Fibroblast of mammary gland (primary cell): ENCODE results near the gene HERC3.
A peak's percentile ranks its signal among the peaks of the same experiment; 100 is the strongest.

Source experiments
- DNase-seq: peaks from one replicate; pipeline ENCODE4 v3.0.0-alpha.2; 2010; ENCODE audit warnings: low read depth
- H3K4me3 ChIP-seq: 2 replicates; pipeline ENCODE4 v1.5.1; 2011; ENCODE audit warnings: low read depth, mild to moderate bottlenecking, low read length, moderate library complexity; ENCODE audit not compliant: control insufficient read depth
- TF ChIP-seq, protein P1 (sequence below): conservative IDR thresholded peaks from 2 replicates; pipeline ENCODE4 v1.5.1; 2011; ENCODE audit warnings: low read depth, low read length, inconsistent platforms; ENCODE audit not compliant: control insufficient read depth, insufficient read depth

Gene HERC3

DNA sequence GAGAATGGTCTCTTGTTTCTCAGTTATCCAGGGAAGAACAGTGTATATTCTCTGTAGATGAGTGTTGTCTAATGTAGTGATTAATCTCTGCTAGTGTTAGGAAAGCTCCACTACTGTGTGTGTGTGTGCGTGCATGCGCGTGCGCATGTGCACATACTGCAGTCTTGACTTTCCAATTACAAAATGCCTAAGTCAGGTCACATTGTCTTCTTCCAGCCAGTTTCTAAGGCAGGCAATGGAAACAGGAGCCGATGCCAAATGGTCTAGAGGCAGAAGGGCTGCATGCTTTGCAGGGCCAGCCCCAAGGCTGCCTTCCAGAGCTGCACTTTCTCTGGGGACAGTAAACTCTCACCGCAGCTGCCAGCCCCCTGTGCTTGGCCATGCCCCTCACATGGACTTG lies 135.9 kb downstream of the HERC3 start:
- TF ChIP-seq, protein P1, sequence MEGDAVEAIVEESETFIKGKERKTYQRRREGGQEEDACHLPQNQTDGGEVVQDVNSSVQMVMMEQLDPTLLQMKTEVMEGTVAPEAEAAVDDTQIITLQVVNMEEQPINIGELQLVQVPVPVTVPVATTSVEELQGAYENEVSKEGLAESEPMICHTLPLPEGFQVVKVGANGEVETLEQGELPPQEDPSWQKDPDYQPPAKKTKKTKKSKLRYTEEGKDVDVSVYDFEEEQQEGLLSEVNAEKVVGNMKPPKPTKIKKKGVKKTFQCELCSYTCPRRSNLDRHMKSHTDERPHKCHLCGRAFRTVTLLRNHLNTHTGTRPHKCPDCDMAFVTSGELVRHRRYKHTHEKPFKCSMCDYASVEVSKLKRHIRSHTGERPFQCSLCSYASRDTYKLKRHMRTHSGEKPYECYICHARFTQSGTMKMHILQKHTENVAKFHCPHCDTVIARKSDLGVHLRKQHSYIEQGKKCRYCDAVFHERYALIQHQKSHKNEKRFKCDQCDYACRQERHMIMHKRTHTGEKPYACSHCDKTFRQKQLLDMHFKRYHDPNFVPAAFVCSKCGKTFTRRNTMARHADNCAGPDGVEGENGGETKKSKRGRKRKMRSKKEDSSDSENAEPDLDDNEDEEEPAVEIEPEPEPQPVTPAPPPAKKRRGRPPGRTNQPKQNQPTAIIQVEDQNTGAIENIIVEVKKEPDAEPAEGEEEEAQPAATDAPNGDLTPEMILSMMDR: no peak
- H3K4me3 ChIP-seq: no peak overlapping the region
- DNase-seq: no peak

DNA sequence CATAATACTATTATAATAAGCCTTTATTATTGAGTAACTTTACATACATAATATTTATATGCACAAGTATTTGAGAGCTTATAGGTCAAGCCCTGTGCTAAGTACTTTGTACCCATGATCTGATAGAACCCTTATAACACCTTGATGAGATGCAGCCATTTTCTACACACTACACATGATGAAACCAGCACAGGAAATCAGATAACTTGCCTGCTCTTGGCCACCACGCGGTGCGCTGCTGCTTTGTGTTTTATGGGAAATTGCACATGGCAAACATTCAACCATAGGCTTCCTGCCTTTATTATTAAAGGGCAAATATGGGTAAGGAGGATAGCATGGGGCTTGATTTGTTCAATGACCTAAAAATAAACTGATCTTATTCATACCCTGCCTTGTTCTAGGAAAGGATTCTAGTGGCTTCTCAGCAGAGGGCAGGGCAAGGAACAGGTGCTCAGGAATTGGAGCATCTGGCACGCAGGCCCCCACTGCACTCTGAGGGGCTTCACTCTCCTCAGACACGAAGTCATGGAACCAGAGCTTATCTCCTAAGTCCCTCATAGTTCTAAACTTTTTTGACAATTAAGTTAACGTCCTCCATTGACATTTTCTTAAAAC lies 137.0 kb downstream of the HERC3 start:
- TF ChIP-seq, protein P1: no peak
- no peak overlapping the region for H3K4me3 ChIP-seq
- DNase-seq: no peak

DNA sequence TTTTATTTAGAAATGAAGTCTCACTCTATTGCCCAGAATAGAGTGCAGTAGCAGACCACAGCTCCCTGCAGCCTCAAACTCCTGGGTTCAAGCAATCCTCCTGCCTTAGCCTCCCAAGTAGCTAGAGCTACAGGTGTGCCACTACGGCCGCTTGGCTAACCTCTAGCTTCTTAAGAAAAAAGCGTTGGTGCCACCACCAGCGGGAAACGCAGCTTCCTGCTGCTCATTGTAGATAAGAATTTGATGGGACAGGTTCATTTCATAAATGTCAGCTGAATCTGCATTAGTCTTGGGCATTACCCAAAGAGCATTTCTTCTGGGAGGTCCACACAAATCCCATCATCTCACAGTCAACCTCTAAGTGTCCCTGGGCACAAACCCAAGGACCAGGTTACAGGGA lies 138.5 kb downstream of the HERC3 start:
- H3K4me3 ChIP-seq: no peak overlapping the region
- DNase-seq: no peak
- TF ChIP-seq, protein P1: no peak

DNA sequence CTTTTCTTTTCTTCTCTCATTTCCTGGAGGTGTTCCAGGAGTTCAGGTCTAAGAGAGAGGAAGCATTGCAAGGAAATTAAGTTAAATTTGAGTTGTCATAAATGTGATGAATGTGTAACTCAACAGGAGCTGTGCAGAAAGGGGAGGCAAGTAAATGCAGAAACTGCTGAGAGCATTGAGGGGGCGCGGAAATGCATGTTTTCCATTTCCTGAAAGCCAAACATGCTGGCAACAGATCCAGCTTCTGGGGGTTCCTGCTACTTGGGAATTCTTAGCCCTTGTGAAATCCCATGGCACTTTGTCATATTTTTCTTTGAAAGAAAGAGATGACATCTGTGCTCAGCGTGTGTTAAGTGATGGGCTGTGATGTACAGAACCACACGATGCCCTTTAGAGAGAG lies 139.1 kb downstream of the HERC3 start:
- no peak overlapping the region for H3K4me3 ChIP-seq
- TF ChIP-seq, protein P1: no peak
- no peak for DNase-seq

DNA sequence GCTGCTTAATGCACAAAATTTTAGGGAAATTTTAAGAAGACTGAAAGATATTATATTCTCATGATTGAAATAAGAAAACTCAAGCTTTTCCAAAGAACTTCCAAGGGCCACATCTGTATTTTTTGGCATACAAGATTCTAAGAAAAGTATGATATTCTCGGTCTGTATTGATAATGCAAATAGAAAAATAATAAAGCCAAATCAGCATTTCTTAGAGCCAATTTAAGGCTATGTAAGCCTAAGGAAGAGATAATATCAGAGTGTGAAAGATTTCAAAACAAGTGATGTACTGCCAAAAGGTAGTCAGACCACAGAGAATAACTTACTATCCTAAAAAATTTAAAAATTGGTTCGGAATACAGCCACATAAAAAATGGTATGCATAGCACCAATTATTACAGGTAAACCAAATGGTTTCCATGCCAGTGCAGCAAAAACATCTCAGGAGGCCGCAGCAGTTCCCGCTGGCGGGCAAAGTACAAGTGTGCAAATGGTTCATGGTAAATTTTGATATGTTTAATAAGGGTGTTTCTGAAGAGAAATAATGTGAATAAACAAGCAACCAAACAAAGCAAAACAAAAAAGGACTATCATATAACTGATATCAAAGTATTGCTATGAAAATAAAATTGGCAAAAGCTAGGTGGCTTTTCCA lies 140.6 kb downstream of the HERC3 start:
- no peak for DNase-seq
- TF ChIP-seq, protein P1: no peak
- H3K4me3 ChIP-seq: no peak overlapping the region

DNA sequence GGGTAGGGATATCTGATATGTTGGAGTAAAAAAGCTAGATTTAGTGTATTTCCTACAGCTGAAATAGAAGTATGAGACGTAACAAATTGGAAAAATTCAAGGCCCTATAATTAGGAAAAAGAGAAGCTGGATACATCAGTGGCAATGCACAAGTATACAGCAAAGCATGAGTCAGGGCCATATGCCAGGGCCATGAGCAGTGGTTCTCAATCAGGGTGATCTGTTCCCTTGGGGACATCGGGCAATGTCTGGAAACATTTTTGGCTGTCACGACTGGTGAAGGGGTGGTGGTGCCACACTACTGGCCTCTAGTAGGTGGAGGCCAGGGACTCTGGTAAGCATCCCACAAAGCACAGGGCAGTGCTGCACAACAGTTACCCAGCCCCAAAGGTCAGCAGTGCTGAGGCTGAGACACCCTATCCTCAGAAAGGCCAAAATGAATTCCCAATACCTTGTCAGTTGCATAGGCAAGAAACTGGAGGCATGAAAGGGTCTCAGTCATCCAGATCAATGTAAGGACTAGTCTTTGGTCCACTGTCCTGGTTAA lies 142.2 kb downstream of the HERC3 start:
- TF ChIP-seq, protein P1: no peak
- no peak overlapping the region for H3K4me3 ChIP-seq
- peak; percentile 25 for DNase-seq

DNA sequence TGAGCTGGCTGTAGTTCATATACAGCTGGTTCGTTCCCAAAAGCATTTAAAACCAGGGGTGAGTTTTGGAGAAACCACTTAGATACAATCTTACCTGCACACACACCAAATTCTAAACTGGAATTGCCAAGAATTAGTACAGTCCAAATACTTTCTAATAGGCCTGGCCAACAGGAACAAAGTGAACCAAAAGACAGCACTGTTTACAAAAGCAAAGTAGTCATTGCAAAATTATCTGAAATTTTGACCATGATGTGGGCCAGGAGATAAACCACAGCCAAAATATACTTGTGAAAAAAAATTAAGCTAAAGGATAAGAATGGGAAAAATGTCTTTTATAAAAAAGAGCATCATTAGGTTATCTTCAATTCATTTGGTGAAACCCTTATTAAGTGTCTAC lies 143.3 kb downstream of the HERC3 start:
- no peak overlapping the region for H3K4me3 ChIP-seq
- DNase-seq: no peak
- TF ChIP-seq, protein P1: no peak
